ENCODE results near the gene EDN2.

The EDN2 gene

GRCh38 chr1:41482001-41482765 lies 2.3 kb downstream of the EDN2 start:
- WGBS, 2 experiments (ENCODE audit: insufficient coverage in 2 of 2) = 95 to 96% methylated on average over 10 to 17 of the region's 18 CpGs

DNA sequence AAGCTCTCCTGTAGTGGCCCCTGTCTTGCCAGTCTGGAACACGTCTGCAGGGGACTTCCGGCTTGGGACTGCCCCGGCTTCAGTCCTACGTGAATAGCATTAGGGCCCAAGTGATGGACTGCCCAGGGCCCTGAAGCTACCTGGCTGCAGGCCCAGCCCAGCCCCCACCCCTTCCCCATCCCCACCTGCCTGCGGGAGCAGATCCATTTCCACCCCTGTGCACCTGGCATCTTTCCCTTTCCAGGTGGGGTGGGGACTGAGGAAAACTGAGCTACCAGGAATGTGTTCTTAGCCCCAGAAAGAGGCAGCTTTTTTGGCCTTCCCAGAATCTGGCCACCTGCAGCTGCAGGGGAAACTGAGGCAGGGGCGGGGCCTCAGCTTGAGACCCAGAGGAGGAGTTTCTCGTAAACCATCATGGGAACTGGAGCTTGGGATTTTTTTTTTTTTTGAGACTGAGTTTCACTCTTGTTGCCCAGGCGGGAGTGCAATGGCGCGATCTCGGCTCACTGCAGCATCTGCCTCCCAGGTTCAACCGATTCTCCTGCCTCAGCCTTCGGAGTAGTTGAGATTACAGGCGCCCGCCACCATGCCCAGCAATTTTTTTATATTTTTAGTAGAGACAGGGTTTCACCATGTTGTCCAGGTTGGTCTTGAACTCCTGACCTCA lies 3.2 kb downstream of the EDN2 start:
- Histone ChIP-seq H3K4me3 (ENCODE audit: extremely low read depth, insufficient read depth, low read length, poor library complexity, severe bottlenecking) (no peak overlapping the region), H3K27ac (ENCODE audit: low read depth, low read length, severe bottlenecking) (no peak overlapping the region), H3K36me3 (ENCODE audit: control insufficient read depth, insufficient read depth, low read length) (no peaks in the 10 kb centered on the region), H3K9me3 (ENCODE audit: control insufficient read depth, low read length) (no peaks in the 10 kb centered on the region), H3K4me1 (ENCODE audit: control insufficient read depth, insufficient read depth, low read length, poor library complexity, severe bottlenecking) (peaks cover 61% of the 10 kb centered on the region)
- 90 to 95% methylated on average over 11 to 13 of the region's 15 CpGs for WGBS, 2 experiments (ENCODE audit: insufficient coverage in 2 of 2)

More at GRCh38 chr1:41482001-41482765, 2.3 kb downstream of the EDN2 start:
- Histone ChIP-seq H3K4me3 (ENCODE audit: extremely low read depth, insufficient read depth, low read length, poor library complexity, severe bottlenecking) (no peak overlapping the region), H3K27ac (ENCODE audit: low read depth, low read length, severe bottlenecking) (no peak overlapping the region), H3K36me3 (ENCODE audit: control insufficient read depth, insufficient read depth, low read length) (no peaks in the 10 kb centered on the region), H3K4me1 (ENCODE audit: control insufficient read depth, insufficient read depth, low read length, poor library complexity, severe bottlenecking) (peaks cover 64% of the 10 kb centered on the region), H3K9me3 (ENCODE audit: control insufficient read depth, low read length) (no peaks in the 10 kb centered on the region)

DNA sequence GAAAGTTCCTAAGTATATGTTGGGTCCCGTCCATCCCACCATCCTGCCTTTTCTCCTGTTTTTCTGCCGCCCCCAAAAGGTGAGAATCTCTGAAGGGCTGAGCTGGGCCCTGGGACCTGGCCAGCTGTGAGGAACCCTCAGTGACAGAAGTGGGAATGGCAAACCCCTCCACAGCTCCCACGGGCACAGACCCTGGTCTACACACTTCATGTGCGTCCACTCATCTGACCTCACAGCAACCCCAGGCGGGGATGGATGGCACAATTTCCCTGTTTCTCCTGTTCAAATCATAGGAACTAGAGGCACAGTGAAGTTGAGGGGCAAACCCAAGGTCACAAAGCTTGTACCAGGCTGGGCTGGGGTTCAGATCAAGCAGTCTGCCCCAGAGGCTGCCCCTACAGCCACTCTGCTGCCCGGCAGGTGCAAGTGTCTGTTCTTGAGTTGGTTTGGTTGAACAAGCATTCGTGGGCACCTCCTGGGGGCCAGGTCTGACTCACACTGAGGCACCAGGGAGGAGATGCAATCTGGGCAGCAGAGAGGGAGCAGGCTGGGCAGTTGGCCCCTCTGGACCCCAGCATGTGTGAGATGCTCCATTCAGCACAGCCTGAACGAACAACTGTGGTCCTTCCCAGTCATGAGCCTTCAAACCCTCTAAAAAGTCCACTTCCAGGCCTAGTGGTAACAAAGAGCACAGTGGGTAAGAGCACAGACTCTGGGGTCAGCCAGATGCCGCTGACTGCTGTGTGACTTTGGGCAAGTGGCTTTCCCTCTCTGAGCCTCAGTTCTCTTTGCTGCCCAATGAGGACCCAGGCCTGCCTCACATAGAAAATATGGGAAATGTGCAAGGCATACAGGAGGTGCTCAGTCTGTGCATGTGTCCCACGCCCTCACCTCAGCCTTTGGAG lies 4.0 kb downstream of the EDN2 start:
- peaks cover 61% of the 10 kb centered on the region for H3K4me1 ChIP-seq (ENCODE audit: control insufficient read depth, insufficient read depth, low read length, poor library complexity, severe bottlenecking)
- 90 to 94% methylated on average over 7 to 9 of the region's 10 CpGs for WGBS, 2 experiments (ENCODE audit: insufficient coverage in 2 of 2)
- no peaks in the 10 kb centered on the region for H3K9me3 ChIP-seq (ENCODE audit: control insufficient read depth, low read length)
- no peak overlapping the region for H3K27ac ChIP-seq (ENCODE audit: low read depth, low read length, severe bottlenecking)
- no peak overlapping the region for H3K4me3 ChIP-seq (ENCODE audit: extremely low read depth, insufficient read depth, low read length, poor library complexity, severe bottlenecking)
- no peaks in the 10 kb centered on the region for H3K36me3 ChIP-seq (ENCODE audit: control insufficient read depth, insufficient read depth, low read length)

- WGBS, 2 experiments (ENCODE audit: insufficient coverage in 2 of 2) = 82 to 96% methylated on average over 3 of the region's 3 CpGs
- peaks cover 61% of the 10 kb centered on the region for H3K4me1 ChIP-seq (ENCODE audit: control insufficient read depth, insufficient read depth, low read length, poor library complexity, severe bottlenecking)
- no peak overlapping the region for H3K27ac ChIP-seq (ENCODE audit: low read depth, low read length, severe bottlenecking)
- no peaks in the 10 kb centered on the region for H3K9me3 ChIP-seq (ENCODE audit: control insufficient read depth, low read length)
- H3K36me3 ChIP-seq (ENCODE audit: control insufficient read depth, insufficient read depth, low read length) = no peaks in the 10 kb centered on the region
- no peak overlapping the region for H3K4me3 ChIP-seq (ENCODE audit: extremely low read depth, insufficient read depth, low read length, poor library complexity, severe bottlenecking)
Measured at GRCh38 chr1:41479808-41480160, 4.7 kb downstream of the EDN2 start.

DNA sequence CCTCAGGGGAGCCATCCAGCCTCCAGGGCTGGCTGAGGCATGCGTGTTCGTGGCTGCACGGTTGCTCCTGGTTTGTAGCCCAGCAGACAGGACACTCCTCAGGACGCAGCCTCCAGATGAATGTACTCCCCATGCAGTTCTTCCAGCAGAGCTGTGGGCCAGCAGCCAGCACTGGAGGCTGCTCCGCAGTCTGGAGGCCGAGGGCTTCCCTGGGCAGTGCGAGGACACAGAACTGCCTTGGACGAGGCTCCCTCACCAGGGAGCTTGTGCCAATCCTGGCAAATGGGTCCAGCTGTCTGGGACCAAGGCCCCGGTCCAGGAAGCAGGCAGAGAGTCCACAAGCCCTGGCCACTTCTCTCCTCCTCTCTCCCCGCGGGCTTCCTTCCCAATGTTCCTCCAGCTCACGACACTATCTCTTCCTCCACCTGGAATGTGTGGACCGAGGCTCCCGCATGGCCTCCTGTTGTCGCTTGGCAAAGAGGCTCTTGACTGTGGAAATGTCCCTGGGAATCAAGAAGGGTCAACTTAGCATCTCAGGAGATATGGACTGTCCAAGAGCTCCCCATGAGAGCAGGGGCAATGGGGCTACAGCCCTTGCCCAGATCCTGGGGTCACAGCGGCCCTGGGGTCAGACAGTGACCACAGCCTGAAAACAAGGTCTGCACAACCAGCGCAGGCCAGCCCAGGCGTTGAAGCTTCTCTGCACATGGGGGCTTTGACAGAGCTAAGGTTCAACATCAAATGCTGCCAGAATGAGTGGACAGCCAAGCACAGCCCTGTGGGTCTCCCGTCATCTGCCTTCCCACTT lies 5.3 kb downstream of the EDN2 start:
- 87 to 94% methylated on average over 16 to 19 of the region's 19 CpGs for WGBS, 2 experiments (ENCODE audit: insufficient coverage in 2 of 2)
- H3K4me1 ChIP-seq (ENCODE audit: control insufficient read depth, insufficient read depth, low read length, poor library complexity, severe bottlenecking) = peaks cover 61% of the 10 kb centered on the region

DNA sequence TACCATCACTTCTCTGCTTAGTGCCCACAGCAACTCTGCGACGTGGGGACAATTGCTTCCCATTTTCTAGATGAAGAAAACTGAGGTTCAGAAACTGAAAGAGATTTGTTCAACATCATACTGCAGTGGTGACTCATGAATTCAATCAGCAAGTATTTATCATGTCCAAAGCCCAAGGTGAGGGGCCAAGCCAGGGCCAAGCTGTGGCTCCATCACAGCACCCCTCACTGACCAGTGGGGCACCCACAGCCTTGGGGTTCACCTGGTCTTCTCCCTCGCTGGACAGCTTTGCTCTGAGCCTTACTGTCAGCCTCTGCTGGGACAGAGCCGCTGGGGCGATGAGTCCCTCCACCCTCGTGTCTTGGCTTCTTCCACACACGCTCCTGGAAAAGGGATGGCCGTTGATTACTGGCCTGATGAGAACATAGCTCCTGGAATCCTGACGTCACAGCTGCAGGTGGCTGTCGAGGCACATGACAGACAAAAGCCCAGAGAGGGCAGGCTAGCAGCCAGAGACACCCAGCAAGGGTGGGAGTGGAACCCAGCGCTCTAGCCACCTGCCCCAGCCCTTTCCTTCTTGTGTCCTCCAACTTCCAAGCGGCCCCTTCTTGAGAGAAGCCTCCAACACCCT lies 6.2 kb downstream of the EDN2 start:
- no peaks in the 10 kb centered on the region for H3K36me3 ChIP-seq (ENCODE audit: control insufficient read depth, insufficient read depth, low read length)
- H3K4me3 ChIP-seq (ENCODE audit: extremely low read depth, insufficient read depth, low read length, poor library complexity, severe bottlenecking) = no peak overlapping the region
- no peak overlapping the region for H3K27ac ChIP-seq (ENCODE audit: low read depth, low read length, severe bottlenecking)
- WGBS, 2 experiments (ENCODE audit: insufficient coverage in 2 of 2) = 90 to 95% methylated on average over 11 of the region's 12 CpGs
- H3K4me1 ChIP-seq (ENCODE audit: control insufficient read depth, insufficient read depth, low read length, poor library complexity, severe bottlenecking) = peaks cover 51% of the 10 kb centered on the region
- H3K9me3 ChIP-seq (ENCODE audit: control insufficient read depth, low read length) = no peaks in the 10 kb centered on the region

More for the DNA sequence above, 5.3 kb downstream of the EDN2 start:
- Histone ChIP-seq H3K36me3 (ENCODE audit: control insufficient read depth, insufficient read depth, low read length) (no peaks in the 10 kb centered on the region), H3K9me3 (ENCODE audit: control insufficient read depth, low read length) (no peaks in the 10 kb centered on the region), H3K27ac (ENCODE audit: low read depth, low read length, severe bottlenecking) (no peak overlapping the region), H3K4me3 (ENCODE audit: extremely low read depth, insufficient read depth, low read length, poor library complexity, severe bottlenecking) (no peak overlapping the region)

DNA sequence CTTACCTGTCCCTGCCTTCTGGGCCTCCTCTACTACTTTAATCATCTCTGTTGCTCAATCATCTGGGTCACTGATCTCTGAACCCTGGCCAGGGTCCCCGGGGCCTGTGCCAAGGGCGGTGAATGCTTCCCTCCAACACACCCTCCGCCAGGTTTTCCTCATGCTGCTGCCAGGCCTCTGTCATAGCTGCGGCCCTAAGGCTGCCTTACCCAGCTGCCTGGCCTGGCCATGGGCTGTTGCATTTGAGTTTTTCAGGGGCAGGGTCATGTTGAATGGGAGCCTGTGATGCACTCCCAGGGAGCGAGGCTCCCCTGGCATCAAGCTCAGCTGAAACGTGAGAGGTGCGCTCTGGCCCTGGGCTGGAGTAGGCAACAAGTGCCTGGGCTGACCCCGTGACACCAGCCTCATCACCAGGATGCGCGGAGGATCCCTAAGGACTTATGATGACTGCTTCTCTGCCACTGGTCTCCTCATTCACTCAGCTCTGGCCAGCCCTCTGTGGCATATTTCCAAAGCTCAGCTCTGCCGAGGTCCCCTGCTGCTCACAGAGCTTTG lies 7.6 kb downstream of the EDN2 start:
- WGBS, 2 experiments (ENCODE audit: insufficient coverage in 2 of 2) = 86 to 94% methylated on average over 11 of the region's 11 CpGs
- Histone ChIP-seq H3K4me3 (ENCODE audit: extremely low read depth, insufficient read depth, low read length, poor library complexity, severe bottlenecking) (no peak overlapping the region), H3K4me1 (ENCODE audit: control insufficient read depth, insufficient read depth, low read length, poor library complexity, severe bottlenecking) (peaks cover 38% of the 10 kb centered on the region), H3K36me3 (ENCODE audit: control insufficient read depth, insufficient read depth, low read length) (no peaks in the 10 kb centered on the region), H3K9me3 (ENCODE audit: control insufficient read depth, low read length) (no peaks in the 10 kb centered on the region), H3K27ac (ENCODE audit: low read depth, low read length, severe bottlenecking) (no peak overlapping the region)

DNA sequence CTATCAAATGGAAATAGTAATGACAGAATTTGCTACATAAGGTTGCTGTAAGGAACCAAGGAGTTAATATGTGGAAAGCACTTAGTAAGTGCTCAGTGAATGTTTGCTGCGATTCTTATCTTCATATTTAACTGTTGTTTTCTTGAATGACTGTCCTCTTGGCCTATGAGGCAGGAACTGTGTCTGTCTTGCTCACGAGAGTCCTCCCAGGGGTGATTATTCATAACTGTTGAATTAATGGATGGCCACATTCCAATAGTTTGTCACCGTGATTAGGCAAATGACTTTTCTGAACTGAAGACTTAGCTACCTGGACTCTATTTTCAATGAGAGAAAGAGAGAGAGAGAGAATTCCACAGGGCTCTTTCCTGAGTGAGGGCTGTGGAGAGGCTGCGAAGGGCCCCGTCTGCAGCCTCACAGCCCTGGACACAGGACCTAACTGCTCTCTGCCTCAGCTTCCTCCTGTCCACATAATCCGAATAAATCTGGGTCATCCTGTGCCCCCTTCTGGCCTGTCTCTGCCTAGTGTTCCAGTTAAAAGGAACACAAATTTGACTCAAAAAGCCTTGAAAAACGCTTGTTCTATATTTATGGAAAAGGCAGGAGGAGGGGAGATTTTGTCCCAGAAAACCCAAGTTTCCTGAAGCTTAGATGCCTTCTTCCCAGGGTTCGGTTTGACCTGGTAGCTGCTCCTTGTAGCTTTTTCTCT lies 8.5 kb downstream of the EDN2 start:
- Histone ChIP-seq H3K36me3 (ENCODE audit: control insufficient read depth, insufficient read depth, low read length) (no peaks in the 10 kb centered on the region), H3K27ac (ENCODE audit: low read depth, low read length, severe bottlenecking) (no peak overlapping the region), H3K9me3 (ENCODE audit: control insufficient read depth, low read length) (no peaks in the 10 kb centered on the region), H3K4me3 (ENCODE audit: extremely low read depth, insufficient read depth, low read length, poor library complexity, severe bottlenecking) (no peak overlapping the region), H3K4me1 (ENCODE audit: control insufficient read depth, insufficient read depth, low read length, poor library complexity, severe bottlenecking) (peaks cover 36% of the 10 kb centered on the region)
- whole genome bisulfite sequencing, 2 experiments (ENCODE audit: insufficient coverage in 2 of 2) = 75 to 85% methylated on average over 4 to 5 of the region's 8 CpGs

- 91 to 100% methylated on average over 2 of the region's 4 CpGs for whole genome bisulfite sequencing, 2 experiments (ENCODE audit: insufficient coverage in 2 of 2)
- Histone ChIP-seq H3K27ac (ENCODE audit: low read depth, low read length, severe bottlenecking) (no peak overlapping the region), H3K9me3 (ENCODE audit: control insufficient read depth, low read length) (no peaks in the 10 kb centered on the region), H3K36me3 (ENCODE audit: control insufficient read depth, insufficient read depth, low read length) (no peaks in the 10 kb centered on the region), H3K4me1 (ENCODE audit: control insufficient read depth, insufficient read depth, low read length, poor library complexity, severe bottlenecking) (peaks cover 36% of the 10 kb centered on the region), H3K4me3 (ENCODE audit: extremely low read depth, insufficient read depth, low read length, poor library complexity, severe bottlenecking) (no peak overlapping the region)
Measured at GRCh38 chr1:41475346-41475745, 9.1 kb downstream of the EDN2 start.

Data from mesodermal cell (in vitro differentiated cells).